Activated CD8-positive, alpha-beta T cell treated with anti-CD3 and anti-CD28 coated beads for 36 hours (primary cell): ENCODE results near the gene KLF16. TPM values are rescaled to one million over a fixed set of nuclear protein-coding genes. Genes with fewer than 3 reads are reported as not detected.

Source experiments
- ATAC-seq: fragments of 200-7000 bp; cut with Tn5 transposase; one replicate; pipeline ENCODE4 v1.10.0; 2021; ENCODE audit warnings: mild to moderate bottlenecking, moderate library complexity
- CTCF ChIA-PET: fragments of 350-600 bp; sonication (Branson Sonifier 250); formaldehyde crosslinking; loops from one replicate; lab custom pipeline; 2021; ENCODE audit warnings: antibody characterized with exemption; lab: Charles Lee
- POLR2A ChIA-PET: fragments of 350-600 bp; sonication (Branson Sonifier 250); formaldehyde crosslinking; loops from one replicate; lab custom pipeline; 2021; ENCODE audit warnings: antibody characterized with exemption; lab: Charles Lee
- DNase-seq: peaks from one replicate; pipeline ENCODE4 v3.0.0-alpha.2; 2020
- H3K27ac Mint-ChIP-seq: one replicate; pipeline ENCODE4 v1.8.0; 2021; ENCODE audit warnings: mild to moderate bottlenecking, mixed read lengths
- H3K27me3 Mint-ChIP-seq: one replicate; pipeline ENCODE4 v1.8.0; 2021; ENCODE audit warnings: mixed read lengths
- H3K36me3 Mint-ChIP-seq: one replicate; pipeline ENCODE4 v1.8.0; 2021; ENCODE audit warnings: low read depth, mixed read lengths
- H3K4me1 Mint-ChIP-seq: one replicate; pipeline ENCODE4 v1.8.0; 2021; ENCODE audit warnings: low read depth, mixed read lengths
- H3K4me3 Mint-ChIP-seq: one replicate; pipeline ENCODE4 v1.8.0; 2021; ENCODE audit warnings: mild to moderate bottlenecking, moderate library complexity, mixed read lengths
- H3K9me3 Mint-ChIP-seq: one replicate; pipeline ENCODE4 v1.8.0; 2021; ENCODE audit warnings: mixed read lengths
- CTCF ChIP-seq: fragments of 200-600 bp; IDR thresholded peaks from one replicate; pipeline ENCODE4 v1.8.0; 2022; ENCODE audit warnings: antibody characterized with exemption, mild to moderate bottlenecking
- intact Hi-C: fragments of 100-400 bp; cut with micrococcal nuclease; formaldehyde crosslinking; loops from one replicate; pipeline ENCODE4 v1.10.0; 2022
- total RNA-seq, 2 experiments: library from RNA; stranded (reverse); gene quantifications; one replicate each; pipeline ENCODE4 v1.2.3, GENCODE V29; 2021

Gene KLF16
- total RNA-seq, 2 experiments from 2014 or later: 25.6 to 27.7 TPM

DNA sequence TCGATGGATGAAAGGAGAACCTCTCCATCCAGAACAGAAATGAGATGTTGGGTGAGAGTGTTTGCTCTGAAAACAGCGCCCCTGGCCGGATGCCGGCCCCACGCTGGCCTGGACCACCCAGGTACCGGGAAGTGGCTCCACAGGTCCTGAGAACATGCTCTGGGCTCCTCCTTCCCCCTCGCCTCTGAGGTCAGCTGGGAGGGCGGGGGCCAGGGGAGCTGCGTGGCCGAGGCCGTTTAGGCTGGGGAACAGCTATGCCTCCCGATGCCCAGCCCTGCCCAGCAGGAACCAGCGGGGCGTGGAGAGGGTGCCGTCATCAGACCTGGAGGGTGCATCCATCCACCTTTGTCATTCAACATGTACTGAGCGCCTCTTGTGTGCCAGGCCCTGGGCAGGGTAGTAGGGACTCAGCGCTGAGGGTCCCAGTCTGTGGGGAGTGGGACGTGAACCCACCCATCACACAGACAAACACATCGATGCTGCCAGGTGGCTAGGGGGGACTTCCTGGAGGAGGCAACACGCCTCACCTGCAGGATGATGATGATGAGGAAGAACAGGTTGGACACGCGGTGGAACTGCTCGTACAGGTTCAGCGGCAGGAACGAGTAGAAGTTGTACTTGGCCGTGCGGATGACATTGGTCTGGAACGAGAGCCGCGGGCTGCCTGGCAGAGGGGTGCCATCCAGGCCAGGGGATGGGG is 55.5 kb downstream of the KLF16 start:
- peaks cover 8% of the 10 kb centered on the region for H3K4me1 Mint-ChIP-seq
- ChIA-PET CTCF (interaction anchor here (0.8 to 1.5 kb wide), 2 partner anchors 18 to 26 kb away, joined by 4 read pairs; no protein-coding TSS in a partner anchor), POLR2A (no interaction called here)
- H3K9me3 Mint-ChIP-seq: no peaks in the 10 kb centered on the region
- ATAC-seq (no peak), DNase-seq (no peak)
- no peak for TF ChIP-seq CTCF
- intact Hi-C loops: no loop called here
- no peak overlapping the region for H3K27ac Mint-ChIP-seq
- no peaks in the 10 kb centered on the region for H3K27me3 Mint-ChIP-seq
- no peak overlapping the region for H3K4me3 Mint-ChIP-seq
- H3K36me3 Mint-ChIP-seq: no peaks in the 10 kb centered on the region

DNA sequence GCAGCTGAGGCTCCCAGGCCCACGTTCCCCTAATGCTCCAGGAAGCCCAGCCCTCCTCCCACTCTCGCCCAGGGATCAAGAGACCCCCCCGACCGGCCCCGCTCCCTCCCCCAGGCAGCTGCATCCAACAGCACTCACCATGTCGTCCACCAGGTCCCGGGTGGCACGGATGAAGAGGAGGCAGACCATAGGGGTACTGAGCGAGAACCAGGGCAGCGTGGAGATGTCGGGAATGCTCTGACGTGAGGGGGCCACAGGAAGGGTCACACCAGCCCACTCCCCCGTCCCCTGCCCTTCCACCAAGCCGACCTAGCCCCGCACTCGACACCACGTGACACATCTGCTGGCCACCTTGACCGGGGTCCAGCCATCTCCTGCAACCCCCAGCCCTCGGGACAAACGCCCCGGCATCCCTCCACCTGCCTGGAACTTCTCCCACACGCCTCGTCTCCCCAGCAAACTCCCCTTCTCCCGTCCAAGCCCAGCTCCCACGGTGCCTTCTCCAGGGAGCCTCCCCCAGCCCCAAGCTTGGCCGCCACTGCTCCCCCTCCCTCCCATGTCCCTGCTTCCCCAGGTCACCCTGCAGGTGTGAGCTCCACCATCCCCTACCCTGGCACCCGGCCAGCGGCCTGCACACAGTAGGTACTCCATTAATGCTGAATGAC is 56.2 kb downstream of the KLF16 start:
- Mint-ChIP-seq H3K4me3 (no peak overlapping the region), H3K36me3 (no peaks in the 10 kb centered on the region), H3K27ac (no peak overlapping the region), H3K27me3 (no peaks in the 10 kb centered on the region), H3K9me3 (no peaks in the 10 kb centered on the region), H3K4me1 (peaks cover 4% of the 10 kb centered on the region)
- no peak for TF ChIP-seq CTCF
- CTCF ChIA-PET: interaction anchor here (0.8 to 1.8 kb wide), 5 partner anchors 13 to 135 kb away, joined by 3 to 5 read pairs (median 4); no protein-coding TSS in a partner anchor
- DNase-seq (no peak), ATAC-seq (no peak)
- intact Hi-C loops: no loop called here
- POLR2A ChIA-PET: no interaction called here

DNA sequence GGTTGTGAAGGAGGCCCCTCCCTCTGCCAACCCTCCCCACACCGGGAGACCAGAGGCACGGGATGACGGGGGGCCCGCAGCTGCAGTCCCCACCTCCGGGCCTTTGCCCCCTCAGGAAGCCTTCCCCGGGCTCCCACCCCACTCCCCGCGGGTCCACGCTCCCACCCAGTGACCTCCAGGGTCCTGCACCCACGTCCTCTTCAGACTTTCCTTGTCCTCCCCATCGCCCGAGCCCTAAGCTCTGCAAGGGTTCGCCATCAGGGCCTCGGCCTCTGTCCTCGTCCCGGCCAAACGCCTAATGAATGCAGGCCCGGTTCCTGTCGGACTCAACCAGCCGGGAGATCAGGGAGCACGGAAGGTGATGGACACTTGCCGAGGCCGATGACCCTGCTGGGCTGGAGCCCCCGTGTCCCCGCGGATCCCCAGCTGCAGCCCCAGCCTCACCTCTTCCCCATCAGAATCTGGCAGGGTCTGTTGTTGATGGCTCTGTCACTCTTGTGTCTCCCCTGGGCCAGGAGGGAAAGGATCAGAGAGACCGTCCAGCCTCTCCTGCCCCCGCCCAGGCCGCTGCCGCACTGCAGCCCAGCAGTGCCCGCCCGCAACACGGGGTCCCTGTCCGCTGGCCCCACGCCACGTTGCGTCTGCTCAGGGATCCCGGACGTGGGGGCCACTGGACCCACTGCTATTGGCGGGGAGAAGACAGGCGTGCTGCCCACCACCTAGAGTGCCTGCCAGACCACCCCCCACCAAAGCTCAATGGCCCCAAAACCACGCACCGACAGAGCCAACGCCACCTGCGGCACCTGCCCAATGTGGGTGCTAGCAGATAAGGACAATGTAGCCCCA is 57.0 kb downstream of the KLF16 start:
- Mint-ChIP-seq H3K4me1 (peaks cover 1% of the 10 kb centered on the region), H3K36me3 (no peaks in the 10 kb centered on the region), H3K4me3 (no peak overlapping the region), H3K27ac (no peak overlapping the region), H3K27me3 (no peaks in the 10 kb centered on the region), H3K9me3 (no peaks in the 10 kb centered on the region)
- ChIA-PET POLR2A (no interaction called here), CTCF (interaction anchor here (1.3 to 2.0 kb wide), 5 partner anchors 10 to 134 kb away, joined by 3 to 7 read pairs (median 4); no protein-coding TSS in a partner anchor)
- no peak for TF ChIP-seq CTCF
- intact Hi-C loops: no loop called here
- no peak for ATAC-seq
- DNase-seq: no peak

- ATAC-seq: no peak
- no peak for DNase-seq
- Mint-ChIP-seq H3K27me3 (no peaks in the 10 kb centered on the region), H3K27ac (no peak overlapping the region), H3K4me3 (no peak overlapping the region), H3K36me3 (no peaks in the 10 kb centered on the region), H3K4me1 (no peaks in the 10 kb centered on the region), H3K9me3 (no peaks in the 10 kb centered on the region)
- ChIA-PET POLR2A (no interaction called here), CTCF (interaction anchor here (1.3 to 2.0 kb wide), 5 partner anchors 9 to 133 kb away, joined by 3 to 7 read pairs (median 4); no protein-coding TSS in a partner anchor)
- TF ChIP-seq CTCF: no peak
- intact Hi-C loops: no loop called here
Observed at GRCh38 chr19:1805401-1806183, 57.8 kb downstream of the KLF16 start.
